B cell (primary cell): ENCODE data around the gene CDA.

Experiments used
- CTCF ChIP-seq: fragments of 200-600 bp; IDR thresholded peaks from one replicate; pipeline ENCODE4 v1.8.0; 2022; ENCODE audit warnings: antibody characterized with exemption, mild to moderate bottlenecking
- EZH2 ChIP-seq: IDR thresholded peaks from 2 replicates; pipeline ENCODE4 v1.6.1; 2012; ENCODE audit warnings: borderline replicate concordance, low read depth, mild to moderate bottlenecking, moderate library complexity, low read length; ENCODE audit not compliant: insufficient read depth, poor library complexity, severe bottlenecking

GRCh38 chr1:20600156-20600555 lies 11.3 kb downstream of the CDA start:
- TF ChIP-seq CTCF = no peak
- TF ChIP-seq EZH2 = no peak
